ENCODE data around the gene GRIA4. TPM values are rescaled to one million over a fixed set of nuclear protein-coding genes. Genes with fewer than 3 reads are reported as not detected.

The GRIA4 gene
- polyA plus RNA-seq, 1 of the 3 experiments (the other 2 are of a cell fraction) = 0.02 TPM

GRCh38 chr11:105910095-105910715 is 300.3 kb downstream of the GRIA4 start:
- Histone ChIP-seq H3K9me3 (no peaks in the 10 kb centered on the region), H3K27me3 (ENCODE audit: insufficient read depth) (no peaks in the 10 kb centered on the region), H3K36me3 (replicated peaks in 1 of 2; ENCODE audit: control insufficient read depth in 1 of 2, insufficient read depth in 2 of 2, low read length in 1 of 2) (no peaks in the 10 kb centered on the region), H3K9ac (no peak overlapping the region), H4K20me1 (ENCODE audit: insufficient read depth) (no peaks in the 10 kb centered on the region), H3K4me2 (no peak overlapping the region), H3K4me1 (ENCODE audit: control insufficient read depth in 1 of 2, insufficient read depth in 2 of 2, low read depth in 1 of 2, low read length in 1 of 2) (no peaks in the 10 kb centered on the region; a peak in 2 of 4 replicates), H3F3A (replicated peaks; ENCODE audit: insufficient read depth) (no peaks in the 10 kb centered on the region), H3K27ac (ENCODE audit: low read depth in 2 of 2, low read length in 1 of 2) (no peak overlapping the region), H2AFZ (ENCODE audit: low read depth) (no peak overlapping the region), H3K9me2 (no peaks in the 10 kb centered on the region), H3K4me3 (ENCODE audit: low read depth in 2 of 2, low read length in 1 of 2) (no peak overlapping the region), H3K79me2 (ENCODE audit: insufficient read depth) (no peaks in the 10 kb centered on the region)
- 61% methylated on average over 5 of the region's 5 CpGs for WGBS (ENCODE audit: low lambda C conversion rate)
- TF ChIP-seq SMC3 (IDR thresholded peaks at IDR 0.05; ENCODE audit: low read depth, low read length) = no peak
- no peak for TF ChIP-seq GABPA (IDR thresholded peaks at IDR 0.05; ENCODE audit: low read depth)
- no peak for TF ChIP-seq USF1 (IDR thresholded peaks at IDR 0.05; ENCODE audit: borderline replicate concordance, low read depth)
- TF ChIP-seq FOSL2 (IDR thresholded peaks at IDR 0.05; ENCODE audit: borderline replicate concordance, low read depth) = no peak
- TF ChIP-seq GATA2 (CRISPR knock-in tag; IDR thresholded peaks at IDR 0.05) = no peak
- no peak for TF ChIP-seq POLR2AphosphoS5 (IDR thresholded peaks at IDR 0.05; ENCODE audit: low read depth, low read length)
- TF ChIP-seq FOXM1 (IDR thresholded peaks at IDR 0.05; ENCODE audit: low read depth) = no peak
- TF ChIP-seq REST (IDR thresholded peaks at IDR 0.05; ENCODE audit: low read depth, low read length) = no peak
- TF ChIP-seq ZBTB33 (IDR thresholded peaks at IDR 0.05; ENCODE audit: borderline replicate concordance, low read depth) = no peak
- TF ChIP-seq MEF2A (IDR thresholded peaks at IDR 0.05; ENCODE audit: borderline replicate concordance, low read depth) = no peak
- TF ChIP-seq IRF3 (IDR thresholded peaks at IDR 0.05; ENCODE audit: low read depth, low read length) = no peak
- no peak for TF ChIP-seq CTCF (IDR thresholded peaks at IDR 0.05)
- TF ChIP-seq TAF1 (IDR thresholded peaks at IDR 0.05; ENCODE audit: borderline replicate concordance, low read depth, low read length) = no peak
- no peak for TF ChIP-seq RXRA (IDR thresholded peaks at IDR 0.05; ENCODE audit: borderline replicate concordance, low read depth)
- no peak for TF ChIP-seq YY1 (IDR thresholded peaks at IDR 0.05; ENCODE audit: low read depth)
- POLR2A ChIA-PET = no interaction called here
- no peak for DNase-seq
- CTCF ChIA-PET = interaction anchor here (1.5 kb wide), 1 partner anchor 16 kb away, joined by 3 read pairs; no protein-coding TSS in a partner anchor

All from SK-N-SH (cell line).